HT1080 (cell line): ENCODE measurements around the gene NXPE3. TPM values are rescaled to one million over a fixed set of nuclear protein-coding genes. Genes with fewer than 3 reads are reported as not detected.
"Not testable (repeated sequence)": the region's sequence is repeated elsewhere in the genome, so short reads cannot be mapped to it uniquely, and the experiment has no call there.

Experiments used
- DNase-seq: peaks from one replicate; pipeline ENCODE4 v3.0.0-alpha.2; 2015; ENCODE audit warnings: low read depth
- total RNA-seq: library from RNA; depleted of rRNA; stranded (reverse); fragments of >200 nt; shearing (Covaris generic); gene quantifications from 2 replicates; pipeline ENCODE4 v1.2.3, GENCODE V29; 2014

Gene NXPE3
- total RNA-seq, 1 experiment from 2014 or later, result 15.7 TPM

GRCh38 chr3:101851072-101851770, 72.2 kb downstream of the NXPE3 start:
- DNase-seq, result no peak

DNA sequence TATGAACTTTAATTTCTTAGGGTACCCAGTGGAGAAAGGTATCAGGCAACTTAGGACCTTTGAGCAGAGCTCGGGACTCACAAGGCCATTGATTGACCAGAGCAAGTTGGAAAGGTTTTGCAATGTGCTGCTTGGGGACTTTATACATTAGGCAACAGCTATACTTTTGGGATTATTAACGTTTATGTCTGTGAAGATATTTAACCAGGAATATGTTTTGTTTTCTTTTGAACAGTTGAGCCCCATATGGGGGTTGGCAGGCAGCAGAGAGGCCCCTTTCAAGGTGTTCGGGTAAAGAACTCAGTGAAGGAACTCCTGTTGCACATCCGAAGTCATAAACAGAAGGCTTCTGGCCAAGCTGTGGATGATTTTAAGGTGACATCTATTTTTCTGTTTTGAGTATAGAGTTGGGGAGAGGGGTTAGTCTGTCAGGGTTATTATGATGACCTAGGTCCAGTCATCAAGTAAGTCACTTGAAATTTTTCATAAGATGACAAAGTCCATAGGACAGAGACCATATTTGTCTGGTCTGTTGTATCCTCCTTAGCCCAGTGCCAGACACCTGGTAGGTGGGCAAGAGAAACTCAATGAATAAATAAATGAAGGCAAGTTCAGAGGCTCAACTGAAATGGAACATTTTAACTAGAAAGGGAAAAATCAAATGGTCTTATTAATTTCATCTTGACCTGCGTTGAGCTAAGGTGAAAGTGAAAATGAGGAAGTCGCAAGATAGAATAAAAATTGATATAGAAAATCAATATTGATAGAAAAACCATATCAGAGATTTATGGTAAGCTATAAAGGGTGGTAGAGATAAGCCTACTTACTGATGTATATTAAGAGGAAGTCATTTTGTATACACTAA, 73.1 kb downstream of the NXPE3 start:
- no peak for DNase-seq

GRCh38 chr3:101852983-101853840, 74.2 kb downstream of the NXPE3 start:
- DNase-seq, result no peak

- no peak for DNase-seq
These were observed 75.0 kb downstream of the NXPE3 start for GRCh38 chr3:101853982-101854381.

DNA sequence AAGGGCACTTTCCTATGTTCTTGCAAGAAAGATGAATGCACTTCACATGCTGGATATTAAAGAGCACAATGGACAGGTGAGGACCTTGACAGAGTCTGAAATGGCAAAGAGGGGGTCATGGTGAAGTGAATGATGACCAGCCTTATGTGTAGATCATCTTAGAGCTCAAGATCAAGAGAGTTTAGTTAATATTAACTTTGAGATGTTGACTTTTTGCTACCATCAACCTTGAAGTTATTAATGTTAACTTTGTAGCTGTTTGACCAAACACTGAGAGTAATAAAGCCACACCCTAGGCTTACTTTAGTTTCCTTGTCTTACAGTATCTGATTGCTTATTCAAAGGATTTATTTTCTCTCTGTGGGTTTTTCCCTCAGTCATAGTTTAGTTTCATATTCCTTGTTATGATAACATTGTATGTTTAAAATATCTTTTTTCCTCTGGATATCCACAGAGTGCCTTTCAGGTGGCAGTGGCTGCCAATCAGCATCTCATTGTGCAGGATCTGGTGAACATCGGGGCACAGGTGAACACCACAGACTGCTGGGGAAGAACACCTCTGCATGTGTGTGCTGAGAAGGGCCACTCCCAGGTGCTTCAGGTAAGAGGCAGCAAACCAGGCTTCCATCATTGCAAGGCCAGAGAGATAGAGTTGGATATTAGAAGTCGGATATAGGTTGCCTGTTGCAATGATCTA, 75.7 kb downstream of the NXPE3 start:
- DNase-seq, result no peak

GRCh38 chr3:101857301-101857741, 78.3 kb downstream of the NXPE3 start:
- no peak for DNase-seq

- no peak for DNase-seq
These were observed 79.5 kb downstream of the NXPE3 start for GRCh38 chr3:101858464-101859030.

DNA sequence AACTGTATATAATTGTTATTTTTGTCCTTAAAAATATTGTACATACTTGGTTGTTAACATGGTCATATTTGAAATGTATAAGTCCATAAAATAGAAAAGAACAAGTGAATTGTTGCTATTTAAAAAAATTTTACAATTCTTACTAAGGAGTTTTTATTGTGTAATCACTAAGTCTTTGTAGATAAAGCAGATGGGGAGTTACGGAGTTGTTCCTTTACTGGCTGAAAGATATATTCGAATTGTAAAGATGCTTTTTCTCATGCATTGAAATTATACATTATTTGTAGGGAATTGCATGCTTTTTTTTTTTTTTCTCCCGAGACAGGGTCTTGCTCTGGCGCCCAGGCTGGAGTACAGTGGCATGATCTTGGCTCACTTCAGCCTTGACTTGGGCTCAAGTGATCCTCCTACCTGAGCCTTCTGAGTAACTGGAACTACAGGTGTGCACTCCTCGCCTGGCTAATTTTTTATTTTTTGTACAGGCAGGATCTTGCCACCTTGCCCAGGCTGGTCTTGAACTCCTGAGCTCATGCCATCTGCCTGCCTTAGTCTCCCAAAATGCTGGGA, 81.0 kb downstream of the NXPE3 start:
- DNase-seq, result no peak

- no peak for DNase-seq
These were observed 82.3 kb downstream of the NXPE3 start for GRCh38 chr3:101861212-101861788.

DNA sequence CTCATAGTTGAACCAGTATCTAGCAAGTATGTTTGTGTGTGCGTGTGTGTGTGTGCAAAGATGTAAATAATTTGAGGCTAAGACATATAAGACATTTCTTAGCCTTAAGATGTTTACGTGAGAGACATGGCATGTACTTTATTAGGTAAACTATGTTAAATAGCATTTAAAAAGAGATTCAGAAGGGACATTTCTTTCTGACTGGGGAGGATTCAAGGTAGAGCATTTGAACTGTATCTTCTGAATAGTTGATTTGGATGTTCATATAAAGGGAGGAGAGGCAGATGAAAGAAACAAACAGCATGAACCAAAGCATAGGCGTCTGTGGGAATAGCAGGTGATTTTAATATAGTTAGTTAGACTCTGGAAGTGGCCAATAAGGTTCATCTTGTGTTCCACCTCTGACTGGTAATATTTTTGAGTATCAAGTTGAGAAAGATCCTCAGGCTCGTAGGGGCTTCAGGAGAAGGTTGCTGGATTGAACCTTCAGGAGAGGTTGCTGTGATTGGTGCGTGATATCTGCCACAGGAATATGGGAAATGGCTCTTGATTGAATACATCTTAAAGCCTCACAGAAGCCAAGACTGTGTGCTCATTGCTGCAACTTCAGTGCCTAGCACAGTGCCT, 82.9 kb downstream of the NXPE3 start:
- peak; percentile 42 for DNase-seq

GRCh38 chr3:101862416-101863165, 83.6 kb downstream of the NXPE3 start:
- DNase-seq, result no peak

DNA sequence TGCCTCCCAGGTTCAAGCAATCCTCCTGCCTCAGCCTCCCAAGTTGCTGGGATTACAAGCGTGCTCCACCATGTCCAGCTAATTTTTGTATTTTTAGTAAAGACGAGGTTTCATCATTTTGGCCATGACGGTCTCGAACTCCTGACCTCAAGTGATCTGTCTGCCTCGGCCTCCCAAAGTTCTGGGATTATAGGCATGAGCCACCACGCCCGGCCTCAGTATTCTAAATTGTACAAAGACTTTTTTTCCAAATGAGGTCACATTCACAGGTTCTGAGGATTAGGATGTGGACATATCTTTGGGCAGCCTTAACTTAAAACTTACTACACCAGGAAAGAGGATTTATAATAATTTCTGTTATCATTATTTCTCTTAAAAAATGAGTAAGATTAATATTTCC, 85.9 kb downstream of the NXPE3 start:
- not testable (repeated sequence) for DNase-seq

DNA sequence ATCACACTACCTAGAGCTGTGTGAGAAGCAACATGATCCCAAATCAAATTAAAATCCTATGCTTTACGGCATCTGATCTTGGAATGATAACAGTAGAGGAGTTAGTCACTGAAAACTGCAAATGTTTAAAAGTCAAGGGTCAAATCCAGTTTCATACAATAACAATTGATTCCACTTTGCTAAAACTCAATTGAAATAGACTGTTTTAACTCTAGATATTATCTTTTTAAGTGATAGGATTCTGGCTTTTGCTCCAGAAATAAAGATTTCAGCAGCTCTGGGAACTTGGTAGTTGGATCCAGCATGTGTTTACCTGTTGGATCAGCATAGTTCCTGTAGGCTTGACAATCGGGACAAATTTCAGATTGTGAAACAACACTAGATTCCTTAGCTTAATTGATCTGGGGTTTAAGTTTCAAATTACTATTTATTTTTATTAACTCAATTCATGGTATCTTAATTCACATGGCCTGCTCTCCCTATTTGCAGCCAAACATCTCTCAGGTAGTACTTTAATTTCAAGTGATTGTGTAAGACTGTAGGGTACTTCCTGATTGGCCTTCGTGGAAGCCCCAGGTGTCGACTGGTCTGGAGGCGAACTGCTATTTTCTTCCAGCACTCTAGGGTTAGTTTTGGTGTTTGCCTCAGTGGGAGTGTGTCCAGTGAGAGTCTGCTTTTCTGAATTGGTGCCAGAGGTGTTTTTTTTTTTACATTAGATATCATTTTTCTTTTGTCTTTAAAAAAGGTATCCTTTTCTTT, 86.9 kb downstream of the NXPE3 start:
- no peak for DNase-seq

- DNase-seq, result no peak
These were observed 88.5 kb downstream of the NXPE3 start for GRCh38 chr3:101867511-101867910.

DNA sequence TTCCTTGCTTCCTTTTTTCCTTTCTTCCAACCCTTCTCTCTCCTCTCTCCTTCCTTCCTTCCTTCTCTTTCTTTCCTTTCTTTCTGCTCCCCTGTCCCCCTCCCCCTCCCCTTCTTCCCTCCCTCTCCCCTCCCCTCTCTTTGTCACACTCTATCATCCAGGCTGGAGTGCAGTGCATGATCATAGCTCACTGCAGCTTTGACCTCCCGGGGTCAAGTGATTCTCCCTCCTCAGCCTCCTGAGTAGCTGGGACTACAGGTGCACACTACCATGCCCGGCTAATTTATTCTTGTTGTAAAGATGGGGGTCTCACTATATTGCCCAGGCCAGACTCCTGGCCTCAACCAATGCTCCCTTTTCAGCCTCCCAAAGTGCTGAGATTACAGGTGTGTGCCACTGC, 89.0 kb downstream of the NXPE3 start:
- no peak for DNase-seq

DNA sequence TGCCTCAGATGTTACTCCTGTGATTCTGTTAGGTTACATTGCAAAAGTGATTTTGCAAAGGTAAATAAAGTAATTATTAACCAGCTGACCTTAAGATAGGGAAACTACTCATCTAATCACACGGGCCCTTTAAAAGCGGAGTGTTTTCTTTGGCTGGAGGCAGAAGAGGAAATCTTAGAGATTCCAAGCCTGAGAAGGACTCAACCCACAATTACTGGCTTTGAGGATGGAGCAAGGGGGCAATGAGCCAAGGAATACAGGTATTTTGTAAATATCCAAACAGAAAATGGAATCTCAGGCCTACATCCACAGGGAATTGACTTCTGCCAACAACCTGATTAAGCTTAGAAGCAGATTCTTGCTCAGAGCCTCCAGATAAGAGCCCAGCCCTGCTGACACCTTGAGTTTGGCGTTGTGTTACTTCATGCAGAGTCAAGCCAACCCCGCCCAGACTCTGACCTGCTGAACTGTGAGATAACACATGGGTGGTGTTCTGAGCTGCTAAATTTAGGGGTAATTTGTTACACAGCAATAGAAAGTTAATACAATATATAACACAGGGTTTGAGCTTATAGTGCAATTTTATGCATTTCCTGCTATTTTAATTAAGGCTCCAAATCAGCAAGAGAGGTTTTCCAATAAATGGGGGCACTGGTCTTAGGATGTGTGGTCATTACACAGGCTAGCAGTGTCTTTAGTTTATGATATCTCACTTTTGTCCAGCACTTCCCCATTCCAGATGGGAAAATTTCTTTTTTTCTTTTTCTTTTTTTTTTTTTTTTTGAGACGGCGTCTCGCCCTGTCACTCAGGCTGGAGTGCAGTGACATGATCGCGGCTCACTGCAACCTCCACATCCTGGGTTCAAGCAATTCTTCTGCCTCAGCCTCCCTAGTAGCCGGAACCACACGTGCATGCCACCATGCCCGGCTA, 89.8 kb downstream of the NXPE3 start:
- DNase-seq, result no peak

DNA sequence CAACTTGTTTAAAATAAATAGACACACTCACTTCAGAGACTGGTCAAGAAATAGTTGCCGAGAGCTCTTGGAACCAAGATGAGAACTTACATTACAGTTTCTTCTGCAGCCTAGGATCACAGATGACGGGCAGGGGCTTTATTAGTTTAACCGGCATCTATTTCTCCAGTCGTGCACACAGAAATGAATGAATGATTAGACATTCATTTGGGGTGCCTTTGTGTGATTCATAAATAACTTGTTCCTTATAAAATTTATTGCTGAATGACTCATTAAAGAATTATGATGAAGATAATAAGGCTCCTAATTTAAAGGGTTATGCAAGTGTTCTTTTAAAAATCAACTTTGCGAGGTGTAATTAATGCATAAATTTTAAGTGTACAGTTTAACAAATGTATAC, 91.1 kb downstream of the NXPE3 start:
- DNase-seq, result no peak
